ENCODE results near the gene PRSS36.

GRCh38 chr16:31143011-31143693 lies 6.7 kb downstream of the PRSS36 start:
- no peak for TF ChIP-seq POLR2AphosphoS5 (IDR thresholded peaks at IDR 0.05; ENCODE audit: low read depth, low read length)
- TF ChIP-seq POLR2A (IDR thresholded peaks at IDR 0.05; ENCODE audit: low read depth, low read length) = no peak

All from GM12891 (cell line).